ENCODE measurements around the gene TMC6.
"Not testable (repeated sequence)": the region's sequence is repeated elsewhere in the genome, so short reads cannot be mapped to it uniquely, and the experiment has no call there.

The TMC6 gene, protein sequence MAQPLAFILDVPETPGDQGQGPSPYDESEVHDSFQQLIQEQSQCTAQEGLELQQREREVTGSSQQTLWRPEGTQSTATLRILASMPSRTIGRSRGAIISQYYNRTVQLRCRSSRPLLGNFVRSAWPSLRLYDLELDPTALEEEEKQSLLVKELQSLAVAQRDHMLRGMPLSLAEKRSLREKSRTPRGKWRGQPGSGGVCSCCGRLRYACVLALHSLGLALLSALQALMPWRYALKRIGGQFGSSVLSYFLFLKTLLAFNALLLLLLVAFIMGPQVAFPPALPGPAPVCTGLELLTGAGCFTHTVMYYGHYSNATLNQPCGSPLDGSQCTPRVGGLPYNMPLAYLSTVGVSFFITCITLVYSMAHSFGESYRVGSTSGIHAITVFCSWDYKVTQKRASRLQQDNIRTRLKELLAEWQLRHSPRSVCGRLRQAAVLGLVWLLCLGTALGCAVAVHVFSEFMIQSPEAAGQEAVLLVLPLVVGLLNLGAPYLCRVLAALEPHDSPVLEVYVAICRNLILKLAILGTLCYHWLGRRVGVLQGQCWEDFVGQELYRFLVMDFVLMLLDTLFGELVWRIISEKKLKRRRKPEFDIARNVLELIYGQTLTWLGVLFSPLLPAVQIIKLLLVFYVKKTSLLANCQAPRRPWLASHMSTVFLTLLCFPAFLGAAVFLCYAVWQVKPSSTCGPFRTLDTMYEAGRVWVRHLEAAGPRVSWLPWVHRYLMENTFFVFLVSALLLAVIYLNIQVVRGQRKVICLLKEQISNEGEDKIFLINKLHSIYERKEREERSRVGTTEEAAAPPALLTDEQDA

DNA sequence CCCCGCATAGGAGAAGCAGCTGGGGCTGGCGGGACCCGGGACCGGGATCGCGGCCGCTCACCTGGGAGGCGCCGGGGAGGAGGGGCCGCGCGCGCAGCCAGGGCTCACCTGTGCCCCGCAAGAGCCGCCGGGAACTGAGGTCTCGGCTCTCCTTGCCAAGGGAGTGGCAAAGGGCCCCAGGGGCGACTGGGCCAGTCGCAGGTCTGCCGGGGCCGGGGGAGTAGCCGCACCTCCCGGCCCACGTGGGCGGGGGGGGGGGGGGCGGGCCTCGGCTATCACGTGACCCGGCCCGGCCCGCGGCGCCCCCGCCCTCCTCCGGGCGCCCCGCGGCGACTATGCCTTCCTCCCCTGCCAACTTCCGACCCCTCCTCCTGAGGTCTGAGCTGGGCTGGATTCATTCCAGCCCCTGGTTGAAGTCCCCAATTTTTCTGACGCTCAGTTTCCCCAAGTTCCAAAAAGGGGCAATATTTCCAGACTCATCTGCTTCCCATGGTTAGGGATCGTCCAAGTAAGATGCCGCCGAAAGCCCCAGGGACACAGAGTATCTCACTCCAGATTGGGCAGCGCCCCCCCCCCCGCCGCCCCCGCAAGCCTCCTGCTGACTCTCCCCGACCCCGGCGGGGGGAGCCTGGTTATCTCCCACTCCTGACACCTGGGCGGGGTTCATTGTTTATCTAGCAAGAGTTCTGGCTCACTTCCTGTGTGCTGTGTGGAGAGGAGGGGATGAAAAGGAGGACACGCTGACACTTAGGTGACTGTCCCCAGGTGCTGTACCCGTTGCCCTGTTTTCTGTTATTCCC is at the start of gene TMC6:
TMC6 (minus strand) TSS at position 205 of the 800 bp plus-strand sequence. CDS start 1,923 bp downstream, outside the sequence.
- DNase-seq: peak; percentile 79

DNA sequence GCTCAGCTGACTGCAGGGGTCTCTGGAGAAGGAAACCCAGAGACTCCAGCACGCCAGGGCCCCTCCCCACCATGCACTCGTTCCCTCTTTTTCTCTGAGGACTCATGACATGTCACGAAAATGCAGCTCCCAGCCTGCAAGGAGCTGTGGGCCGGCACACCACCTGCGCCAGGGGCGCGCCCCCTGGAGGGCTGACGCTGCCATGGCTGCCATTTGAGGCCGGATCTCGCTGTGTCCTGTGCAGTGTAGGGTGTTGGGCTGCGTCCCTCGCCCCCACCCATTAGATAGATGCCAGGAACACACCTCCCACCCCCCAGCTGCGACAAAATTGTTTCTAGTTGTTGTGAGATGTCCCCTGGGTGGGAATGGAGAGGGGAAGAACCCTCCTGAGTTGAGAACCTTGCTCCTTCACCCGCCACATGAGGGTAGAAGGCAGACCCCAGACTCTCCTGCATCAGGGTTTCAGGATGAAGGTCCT is 48.0 kb upstream of the TMC6 start:
- DNase-seq: peak; percentile 75

DNA sequence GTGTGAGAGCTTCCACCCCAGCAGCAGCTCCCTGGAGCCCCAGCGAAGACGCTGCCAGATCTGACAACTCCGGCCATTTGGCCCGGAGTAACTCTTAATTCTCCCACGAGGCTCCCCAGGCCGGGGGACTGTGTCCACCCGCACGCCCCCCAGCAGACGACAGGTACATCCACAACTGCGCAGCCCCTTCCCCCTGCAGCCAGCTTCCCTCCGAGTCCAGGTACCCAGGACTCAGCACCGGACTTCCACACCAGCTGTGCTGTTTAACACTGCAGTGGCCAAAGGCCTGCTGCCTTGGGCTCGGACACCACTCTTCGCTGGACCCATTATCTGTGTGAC is 47.1 kb upstream of the TMC6 start:
- no peak for DNase-seq

DNA sequence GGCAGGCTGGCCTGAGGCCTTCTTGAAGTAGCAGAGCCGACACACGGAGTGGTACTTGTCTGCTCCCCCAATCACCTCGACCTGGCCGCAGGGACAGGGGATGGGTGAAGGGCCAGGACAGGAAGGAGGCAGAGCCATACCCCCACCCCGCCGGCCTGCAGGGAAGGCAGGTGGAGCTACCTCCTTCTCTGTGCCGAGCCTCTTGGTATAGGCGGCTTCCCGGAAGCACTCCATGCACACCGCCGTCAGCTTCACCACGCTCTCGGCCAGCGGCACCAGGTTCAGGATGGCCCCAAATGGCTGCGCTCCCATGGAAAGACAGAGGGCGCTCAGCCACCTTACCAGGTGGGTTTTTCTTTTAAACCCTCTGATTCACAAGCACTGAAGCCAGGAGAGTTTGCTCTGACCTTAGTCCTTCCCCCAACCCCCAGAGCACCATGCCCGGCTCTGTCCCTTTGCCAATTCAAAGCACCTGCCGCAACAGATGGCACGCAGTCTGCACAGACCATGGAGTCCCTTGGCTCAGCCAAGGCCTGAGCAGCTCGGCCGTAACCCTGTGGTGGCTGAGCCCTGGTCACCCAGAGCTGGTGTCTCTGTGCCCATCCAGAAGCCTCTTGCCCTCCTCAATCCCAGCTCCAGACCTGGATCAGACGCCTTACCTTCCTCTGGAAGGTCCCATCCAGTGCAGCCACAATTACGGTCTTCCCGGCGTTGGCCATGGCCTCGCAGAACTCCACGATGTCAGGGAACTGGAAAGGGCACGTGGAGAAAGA is 46.5 kb upstream of the TMC6 start:
- no peak for DNase-seq

DNA sequence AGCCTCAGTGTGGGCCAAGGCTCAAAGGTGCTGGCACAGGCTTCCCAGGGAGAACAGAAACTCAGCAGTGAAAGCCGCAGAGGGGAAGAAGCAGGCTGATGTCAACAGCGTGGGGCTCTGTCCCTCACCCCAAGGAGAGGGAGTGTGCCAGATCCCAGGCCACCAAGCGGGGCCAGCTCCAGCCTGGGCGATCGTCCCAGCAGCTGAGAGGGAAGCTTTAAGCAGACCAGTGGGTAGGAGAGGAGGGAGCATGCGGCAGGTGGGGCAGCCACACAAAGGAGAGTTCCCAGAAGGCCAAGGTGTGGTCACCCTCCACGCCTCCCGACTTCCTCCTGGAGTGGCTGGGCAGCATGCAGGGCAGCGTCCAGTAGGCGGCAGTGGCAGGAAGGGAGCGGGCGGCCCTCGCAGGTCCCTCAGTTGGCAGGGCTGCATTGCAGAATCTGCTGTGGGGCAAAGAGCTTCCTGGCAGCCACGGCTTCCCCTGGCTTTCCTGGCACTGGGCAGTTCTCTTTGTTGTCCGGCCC is 45.9 kb upstream of the TMC6 start:
- DNase-seq: no peak

DNA sequence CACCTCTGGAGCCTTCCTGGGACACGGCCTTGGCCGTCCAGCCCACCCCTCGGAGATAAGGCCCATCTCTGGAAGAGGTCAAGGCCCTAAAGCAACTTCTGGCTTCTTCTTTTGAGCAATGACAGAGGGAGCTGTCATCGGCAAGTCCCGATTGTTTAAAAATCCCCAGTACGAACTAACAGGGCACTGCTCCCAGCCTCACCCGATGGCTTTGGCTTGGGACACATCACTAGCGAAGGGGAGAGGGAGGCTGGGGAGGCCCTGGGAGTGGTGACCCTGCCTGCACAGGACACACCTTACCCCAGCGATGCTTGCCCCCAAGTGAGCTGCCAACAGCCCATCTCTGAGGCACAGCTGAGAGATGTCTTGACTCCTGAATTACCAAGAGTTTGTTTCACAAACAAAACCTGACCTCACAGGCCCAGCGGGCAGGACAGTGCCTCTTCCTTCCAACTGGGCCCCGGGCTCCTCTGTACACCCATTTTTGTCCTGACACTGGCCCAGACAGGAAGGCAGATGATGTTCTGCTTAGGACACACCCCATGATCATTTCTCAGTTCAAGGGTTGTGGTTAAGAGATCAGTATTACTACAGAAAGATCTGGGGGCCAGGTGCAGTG is 44.7 kb upstream of the TMC6 start:
- DNase-seq: no peak

DNA sequence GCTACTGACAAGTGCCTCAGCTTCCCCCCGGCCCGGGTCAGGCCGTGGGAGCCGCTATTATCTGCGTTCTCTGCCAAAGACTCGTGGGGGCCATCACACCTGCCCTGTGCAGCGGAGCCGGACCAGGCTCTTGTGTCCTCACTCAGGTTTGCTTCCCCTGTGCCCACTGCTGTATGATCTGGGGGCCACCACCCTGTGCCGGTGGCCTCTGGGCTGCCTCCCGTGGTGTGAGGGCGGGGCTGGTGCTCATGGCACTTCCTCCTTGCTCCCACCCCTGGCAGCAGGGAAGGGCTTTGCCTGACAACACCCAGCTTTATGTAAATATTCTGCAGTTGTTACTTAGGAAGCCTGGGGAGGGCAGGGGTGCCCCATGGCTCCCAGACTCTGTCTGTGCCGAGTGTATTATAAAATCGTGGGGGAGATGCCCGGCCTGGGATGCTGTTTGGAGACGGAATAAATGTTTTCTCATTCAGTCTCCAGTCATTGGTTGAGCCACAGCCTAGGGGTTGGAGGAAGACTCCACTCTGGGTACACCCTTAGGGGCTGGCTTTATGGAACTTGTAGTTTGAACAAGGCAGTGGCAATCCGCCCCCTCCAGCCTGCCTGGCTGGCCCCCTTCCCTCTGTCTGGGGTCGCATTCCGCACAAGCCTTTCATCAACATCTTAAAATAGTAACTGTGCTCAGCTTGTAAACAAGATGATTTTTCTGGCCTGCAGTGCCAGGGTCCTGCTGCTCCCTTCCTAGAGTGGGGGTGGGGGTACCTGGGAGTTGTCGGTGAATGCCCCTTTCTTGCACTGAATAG is 43.9 kb upstream of the TMC6 start:
- no peak for DNase-seq

DNA sequence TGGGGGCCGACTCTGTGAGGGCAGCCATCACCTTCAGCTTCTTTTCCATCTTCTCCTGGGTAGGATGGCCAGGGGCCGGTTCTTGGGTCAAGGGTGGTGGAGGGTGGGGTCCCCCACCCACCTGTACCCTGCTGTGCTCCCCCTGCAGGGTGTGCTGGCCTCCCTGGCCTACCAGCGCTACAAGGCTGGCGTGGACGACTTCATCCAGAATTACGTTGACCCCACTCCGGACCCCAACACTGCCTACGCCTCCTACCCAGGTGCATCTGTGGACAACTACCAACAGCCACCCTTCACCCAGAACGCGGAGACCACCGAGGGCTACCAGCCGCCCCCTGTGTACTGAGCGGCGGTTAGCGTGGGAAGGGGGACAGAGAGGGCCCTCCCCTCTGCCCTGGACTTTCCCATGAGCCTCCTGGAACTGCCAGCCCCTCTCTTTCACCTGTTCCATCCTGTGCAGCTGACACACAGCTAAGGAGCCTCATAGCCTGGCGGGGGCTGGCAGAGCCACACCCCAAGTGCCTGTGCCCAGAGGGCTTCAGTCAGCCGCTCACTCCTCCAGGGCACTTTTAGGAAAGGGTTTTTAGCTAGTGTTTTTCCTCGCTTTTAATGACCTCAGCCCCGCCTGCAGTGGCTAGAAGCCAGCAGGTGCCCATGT is 43.2 kb upstream of the TMC6 start:
- DNase-seq: not testable (repeated sequence)

DNA sequence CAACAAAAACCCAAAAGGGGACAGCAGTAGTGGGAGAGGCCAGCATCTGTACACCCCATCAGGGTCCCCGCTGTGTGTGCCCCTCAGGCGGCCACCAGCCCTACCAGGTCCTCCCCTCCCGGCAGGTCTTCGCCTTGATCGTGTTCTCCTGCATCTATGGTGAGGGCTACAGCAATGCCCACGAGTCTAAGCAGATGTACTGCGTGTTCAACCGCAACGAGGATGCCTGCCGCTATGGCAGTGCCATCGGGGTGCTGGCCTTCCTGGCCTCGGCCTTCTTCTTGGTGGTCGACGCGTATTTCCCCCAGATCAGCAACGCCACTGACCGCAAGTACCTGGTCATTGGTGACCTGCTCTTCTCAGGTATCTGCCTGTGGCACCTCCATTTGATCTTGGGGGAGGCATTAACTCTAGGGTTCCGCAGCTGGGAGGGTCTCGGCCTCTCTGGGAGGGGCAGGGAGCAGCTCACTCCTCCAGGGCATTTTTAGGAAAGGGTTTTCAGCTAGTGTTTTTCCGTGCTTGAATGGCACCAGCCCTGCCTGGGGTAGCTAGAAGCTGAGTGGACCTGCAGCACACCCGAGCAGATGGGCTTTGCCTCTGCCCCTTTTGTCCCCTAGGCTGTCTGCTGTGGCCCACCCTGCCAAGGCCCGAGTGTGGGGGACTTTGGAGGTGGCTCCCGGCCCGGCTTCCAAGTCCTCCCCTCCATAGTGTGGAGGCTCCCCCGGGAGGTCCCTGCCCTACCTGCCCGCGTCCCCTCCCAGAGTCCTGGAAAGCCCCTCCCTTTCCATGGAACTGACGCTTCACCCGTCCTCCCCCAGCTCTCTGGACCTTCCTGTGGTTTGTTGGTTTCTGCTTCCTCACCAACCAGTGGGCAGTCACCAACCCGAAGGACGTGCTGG is 42.4 kb upstream of the TMC6 start:
- no peak for DNase-seq

DNA sequence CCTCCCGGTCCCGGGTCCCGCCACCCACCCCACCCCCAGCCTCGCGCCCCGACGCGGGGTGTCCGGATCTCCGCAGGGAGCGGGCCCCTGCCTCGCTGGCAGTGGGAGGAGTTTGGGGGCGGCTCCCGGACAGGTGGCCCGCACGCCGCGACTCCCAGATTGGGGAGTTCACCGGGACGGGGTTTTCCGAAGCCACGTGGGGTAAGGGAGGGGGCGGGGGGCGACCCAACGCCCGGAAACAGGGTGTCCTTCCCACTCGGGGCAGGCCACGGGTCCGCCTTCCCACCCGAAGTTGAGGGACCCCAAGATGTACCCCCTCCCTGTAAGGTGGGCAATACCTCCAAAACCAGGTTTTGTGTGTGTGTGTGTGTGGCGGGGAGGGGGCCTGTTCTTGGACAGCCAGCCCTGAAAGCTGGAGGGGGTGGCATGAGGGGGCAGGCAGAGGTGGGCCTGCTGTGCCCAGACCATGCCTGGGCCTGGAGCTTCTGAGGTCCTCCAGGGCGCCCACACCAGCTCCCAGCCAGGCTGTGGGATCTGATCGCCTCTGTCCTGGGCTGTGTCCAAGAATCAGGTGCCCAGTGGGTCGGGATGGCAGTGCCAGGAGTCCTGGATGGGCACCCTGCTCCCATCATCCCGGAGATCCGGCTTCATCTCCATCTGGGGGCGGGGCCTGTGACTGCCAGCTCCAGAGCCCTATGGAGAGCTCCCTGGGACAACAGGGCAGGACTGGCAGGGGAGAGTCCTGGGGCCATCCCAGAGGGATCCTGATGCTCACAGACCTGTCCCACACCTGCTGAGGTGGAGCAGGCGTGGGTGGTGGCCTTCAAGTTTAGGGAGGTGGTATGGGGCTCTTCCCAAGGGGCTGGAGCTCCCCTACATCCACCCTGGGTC is 40.6 kb upstream of the TMC6 start:
- DNase-seq: peak; percentile 25

DNA sequence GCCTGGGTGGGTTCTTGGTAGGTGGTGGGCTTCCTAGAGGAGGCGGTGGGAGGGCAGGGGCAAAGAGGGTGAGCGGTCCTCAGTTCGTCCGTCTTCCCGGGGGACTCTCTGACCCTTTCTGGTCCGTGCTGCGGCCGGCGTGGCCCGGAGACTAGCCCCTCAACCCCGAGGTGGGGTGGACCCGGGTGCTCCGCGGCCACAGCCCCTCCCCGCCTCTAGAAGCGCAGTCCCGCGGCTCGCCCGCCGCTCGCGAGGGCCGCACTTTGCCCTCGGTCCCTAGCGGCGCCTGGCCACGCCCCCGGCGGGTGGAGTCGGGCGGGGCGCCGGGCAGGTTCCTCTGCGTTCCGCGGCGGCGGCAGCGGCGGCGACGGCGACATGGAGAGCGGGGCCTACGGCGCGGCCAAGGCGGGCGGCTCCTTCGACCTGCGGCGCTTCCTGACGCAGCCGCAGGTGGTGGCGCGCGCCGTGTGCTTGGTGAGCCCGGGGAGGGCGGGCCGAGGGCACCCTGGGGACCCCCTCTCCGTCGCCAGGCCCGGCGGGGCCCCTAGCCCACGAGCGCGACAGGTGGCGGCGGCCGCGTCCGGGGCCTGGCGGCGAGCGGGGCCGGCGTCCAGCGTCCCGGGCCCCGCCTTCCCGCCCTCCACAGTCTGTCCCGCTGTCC is 39.8 kb upstream of the TMC6 start, which contains the start of gene SYNGR2:
SYNGR2 (plus strand) TSS at position 340 of the 661 bp plus-strand sequence; CDS start at position 376, 36 bp downstream.
- DNase-seq: peak; percentile 85

DNA sequence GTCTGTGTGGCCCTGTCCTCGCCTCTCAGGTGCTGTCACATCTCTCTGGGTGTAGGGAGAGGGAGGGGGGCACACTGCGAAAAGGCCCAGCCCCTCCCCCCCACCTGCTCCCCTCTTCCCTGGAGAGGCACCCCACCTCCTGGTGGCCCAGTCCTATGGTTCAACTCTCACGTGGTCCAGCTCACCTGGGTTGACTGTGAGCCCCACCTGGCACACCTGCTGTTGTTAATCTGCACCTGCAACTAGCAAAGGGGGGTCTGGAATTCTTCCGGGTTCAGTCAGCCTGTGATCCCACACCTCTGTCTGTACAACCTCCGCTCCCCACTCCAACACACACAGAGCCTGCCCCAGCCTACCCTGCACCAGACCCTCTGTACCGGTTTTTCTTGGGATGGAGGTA is 37.9 kb upstream of the TMC6 start:
- no peak for DNase-seq

DNA sequence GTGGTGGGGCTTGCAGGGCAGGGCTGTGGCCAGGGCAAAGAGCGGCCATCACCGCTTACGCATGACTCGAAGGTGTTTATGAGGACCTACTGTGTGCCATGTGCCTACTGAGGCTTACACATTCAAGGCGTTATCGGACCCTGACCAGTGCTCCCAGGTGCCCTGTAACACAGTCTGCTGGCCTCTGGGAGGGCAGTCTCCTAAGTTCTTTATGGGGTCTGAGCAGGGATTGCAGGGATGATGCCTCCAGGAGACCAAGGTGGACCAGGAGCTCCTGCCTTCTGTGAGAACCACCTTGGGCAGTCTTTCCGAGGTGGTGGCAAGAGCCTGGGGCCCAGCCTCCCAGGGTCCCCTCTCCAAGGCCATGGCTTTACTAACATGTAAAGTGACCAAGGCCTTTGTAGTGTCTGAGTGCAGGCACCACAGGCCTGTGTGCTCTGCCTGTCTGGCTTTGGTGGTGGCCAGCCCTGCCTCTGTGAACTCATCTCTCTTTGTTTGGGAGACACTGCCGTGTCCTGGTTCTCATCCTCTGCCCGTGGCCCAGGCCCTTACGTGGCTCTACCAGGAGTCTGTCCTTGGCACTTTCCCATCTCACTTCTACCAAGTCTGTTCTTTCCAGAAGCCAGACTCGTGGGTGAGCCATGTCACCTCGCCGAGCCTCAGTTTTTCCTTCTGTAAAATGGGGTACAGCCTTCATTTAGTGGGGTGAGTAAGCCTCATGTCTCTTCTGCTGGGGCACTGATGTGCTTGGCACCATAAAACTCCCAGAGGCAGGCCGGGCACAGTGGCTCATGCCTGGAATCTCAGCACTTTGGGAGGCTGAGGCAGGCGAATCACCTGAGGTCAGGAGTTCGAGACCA is 36.4 kb upstream of the TMC6 start:
- DNase-seq: no peak

DNA sequence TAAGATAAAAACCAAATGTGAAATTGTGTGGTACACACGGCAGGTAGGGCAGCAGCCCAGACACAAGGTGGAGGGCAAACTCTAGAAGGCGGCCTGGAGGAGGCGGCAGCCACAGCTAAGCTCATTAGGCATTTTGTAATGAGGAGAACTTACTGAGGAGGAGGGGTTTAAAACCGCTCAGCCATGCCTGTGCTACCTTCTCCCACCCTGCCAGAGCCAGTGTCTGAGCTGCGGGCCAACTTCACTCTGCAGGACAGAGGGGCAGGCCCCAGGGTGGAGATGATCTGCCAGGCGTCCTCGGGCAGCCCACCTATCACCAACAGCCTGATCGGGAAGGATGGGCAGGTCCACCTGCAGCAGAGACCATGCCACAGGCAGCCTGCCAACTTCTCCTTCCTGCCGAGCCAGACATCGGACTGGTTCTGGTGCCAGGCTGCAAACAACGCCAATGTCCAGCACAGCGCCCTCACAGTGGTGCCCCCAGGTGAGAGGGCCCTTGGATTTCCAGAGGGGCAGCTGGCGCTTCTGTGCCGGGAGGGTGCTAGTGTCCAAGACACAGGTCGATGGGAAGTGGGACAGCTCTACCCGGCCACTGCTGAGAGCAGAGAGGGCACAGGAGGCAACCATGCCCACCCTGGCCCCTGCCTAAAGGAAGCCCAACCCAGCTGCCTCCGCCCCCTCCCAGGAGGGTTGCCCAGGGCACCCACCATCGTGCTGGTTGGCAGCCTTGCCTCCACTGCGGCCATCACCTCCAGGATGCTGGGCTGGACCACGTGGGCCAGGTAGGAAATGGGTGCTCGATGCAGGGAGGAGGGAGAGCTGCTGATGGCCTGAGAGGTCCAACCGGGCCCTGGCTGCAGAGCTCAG is 35.6 kb upstream of the TMC6 start:
- no peak for DNase-seq

DNA sequence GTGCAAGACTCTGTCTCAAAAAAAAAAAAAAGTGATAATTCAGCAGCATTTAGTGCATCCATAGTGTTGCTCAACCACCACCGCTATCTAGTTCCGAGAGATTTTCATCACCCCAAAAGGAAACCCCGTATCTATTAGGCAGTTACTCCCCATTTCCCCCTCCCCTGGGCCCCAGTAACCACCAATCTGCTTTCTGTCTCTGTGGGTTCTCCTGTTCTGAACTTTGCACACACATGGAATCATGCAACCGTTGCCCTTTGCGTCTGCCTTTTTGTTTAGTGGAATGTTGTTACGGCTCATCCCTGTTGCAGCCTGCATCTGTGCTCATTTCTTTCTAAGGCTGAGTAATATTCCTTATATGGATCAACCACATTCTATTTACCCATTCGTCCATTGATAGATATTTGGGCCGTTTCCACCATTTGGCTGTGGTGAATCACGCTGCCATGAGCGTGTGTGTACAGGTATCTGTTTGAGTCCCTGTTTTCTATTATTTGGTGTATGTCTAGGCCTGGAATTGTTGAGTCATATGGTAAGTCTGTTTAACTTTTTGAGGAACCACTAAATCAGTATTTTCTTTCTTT is 31.1 kb upstream of the TMC6 start:
- DNase-seq: no peak
